HG02571 (cell line): ENCODE data around the gene PICK1.

ENCODE experiments used
- ATAC-seq: cut with Tn5 transposase; IDR thresholded peaks from one replicate; pipeline ENCODE4 v1.9.1; 2021; ENCODE audit warnings: mild to moderate bottlenecking, moderate library complexity; ENCODE audit not compliant: unreplicated experiment

Gene PICK1

DNA sequence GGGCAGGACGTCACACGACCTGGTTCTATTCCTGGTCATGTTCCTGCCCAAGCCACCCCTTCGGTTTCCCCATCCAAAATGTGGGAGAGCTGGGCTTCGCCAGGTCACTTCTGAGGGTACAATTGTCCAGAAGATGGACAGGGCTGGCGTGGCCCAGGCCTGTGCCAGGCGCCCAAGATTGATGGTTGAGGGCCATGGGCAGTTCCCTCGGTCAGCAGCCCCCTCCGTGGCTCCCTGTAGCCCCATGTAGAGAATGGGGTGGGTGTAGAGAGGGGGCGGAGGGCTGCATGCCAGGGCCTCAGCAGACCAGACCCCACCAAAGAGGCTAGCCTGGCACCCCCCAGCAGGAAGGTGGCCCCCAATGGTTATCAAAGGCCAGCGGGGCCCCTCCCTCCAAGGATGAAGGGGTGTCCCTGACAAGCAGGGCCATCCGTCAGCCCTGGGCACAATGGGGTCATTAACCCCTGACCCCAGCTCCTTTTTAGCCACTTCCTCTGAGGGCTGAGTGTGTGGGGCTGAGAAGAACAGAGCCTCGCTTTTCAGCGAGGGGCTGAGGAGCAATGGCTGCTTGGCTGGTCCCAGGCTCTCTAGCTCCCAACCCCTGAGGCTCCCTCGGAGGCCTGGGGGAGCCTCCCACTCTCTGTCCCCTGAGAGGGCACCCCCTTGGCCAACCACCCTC lies 11.0 kb upstream of the PICK1 start:
- ATAC-seq: no peak

DNA sequence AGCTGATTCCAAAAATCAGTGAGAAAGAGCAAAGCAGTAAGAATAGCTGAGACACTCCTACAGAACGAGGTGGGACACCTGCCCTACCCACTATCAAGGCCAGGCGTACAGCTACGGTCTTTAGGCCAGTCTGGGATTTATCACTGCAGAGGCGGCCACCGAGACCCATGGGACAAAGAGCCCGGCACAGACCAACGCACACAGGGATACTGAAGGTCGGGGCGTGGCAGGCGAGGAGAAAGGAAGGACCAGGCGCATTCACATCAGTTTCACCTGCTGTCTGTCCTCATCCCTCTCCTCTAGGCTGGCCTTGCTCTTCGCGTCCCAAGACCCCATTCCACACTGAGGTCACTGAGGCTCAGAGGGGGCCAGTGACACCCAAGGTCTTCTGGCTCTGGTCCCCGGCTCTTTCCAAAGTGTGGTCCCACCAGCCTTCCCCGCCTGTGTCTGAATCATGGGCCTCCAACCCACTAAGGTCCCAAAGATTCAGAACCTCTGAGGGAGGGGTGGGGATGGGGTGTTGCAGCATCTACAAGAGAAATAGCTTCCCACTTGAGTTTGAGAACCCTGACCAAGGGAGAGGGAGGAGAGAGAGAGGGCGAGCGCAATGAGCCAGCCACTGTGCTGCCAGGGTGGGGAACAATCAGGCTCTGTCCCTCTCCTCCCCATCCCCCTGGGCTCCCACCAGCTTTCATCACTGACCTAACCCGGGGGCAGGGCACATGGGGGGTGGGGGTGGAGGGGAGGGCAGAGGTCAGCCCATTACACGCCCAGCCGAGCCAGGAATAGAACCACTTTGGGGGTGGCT lies 7.2 kb upstream of the PICK1 start:
- ATAC-seq: no peak

DNA sequence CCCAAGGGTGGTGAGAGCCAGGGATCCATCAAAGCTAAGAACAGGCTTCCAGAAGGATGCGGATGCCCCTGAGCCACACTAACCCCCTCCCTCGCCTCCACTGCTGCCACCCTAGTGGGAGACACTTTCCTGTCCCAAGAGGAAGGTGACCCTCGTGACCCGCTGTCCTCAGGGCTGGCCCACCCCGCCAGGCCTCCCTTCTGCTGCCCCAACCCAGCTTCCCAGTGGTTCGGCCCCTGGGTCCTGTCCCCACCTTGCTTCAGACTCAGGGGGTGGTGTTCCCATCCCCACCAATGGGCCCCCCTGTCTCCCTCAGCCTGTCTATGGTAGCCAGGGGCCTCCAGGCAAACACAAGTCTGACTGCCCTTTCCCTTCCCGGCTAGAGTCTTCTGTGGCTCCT lies 6.5 kb upstream of the PICK1 start:
- ATAC-seq: no peak

DNA sequence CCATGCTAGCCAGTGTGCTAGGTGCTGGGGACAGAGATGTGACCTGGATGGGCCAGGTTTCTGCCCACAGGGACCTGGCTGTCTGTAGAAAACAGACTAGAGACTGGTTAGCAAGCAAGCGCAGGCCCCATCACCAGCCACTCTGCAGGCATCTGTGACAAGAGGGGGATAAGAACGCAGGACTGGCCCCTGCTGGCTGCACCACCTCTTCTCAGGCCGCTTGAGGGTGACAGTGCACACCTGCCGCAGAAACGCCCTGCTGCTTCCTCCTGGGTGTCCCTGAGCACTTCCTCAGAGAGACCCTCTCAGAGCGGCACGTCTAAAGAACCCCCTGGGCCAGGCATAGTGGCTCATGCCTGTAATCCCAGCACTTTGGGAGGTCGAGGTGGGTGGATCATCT lies 5.9 kb upstream of the PICK1 start:
- no peak for ATAC-seq

DNA sequence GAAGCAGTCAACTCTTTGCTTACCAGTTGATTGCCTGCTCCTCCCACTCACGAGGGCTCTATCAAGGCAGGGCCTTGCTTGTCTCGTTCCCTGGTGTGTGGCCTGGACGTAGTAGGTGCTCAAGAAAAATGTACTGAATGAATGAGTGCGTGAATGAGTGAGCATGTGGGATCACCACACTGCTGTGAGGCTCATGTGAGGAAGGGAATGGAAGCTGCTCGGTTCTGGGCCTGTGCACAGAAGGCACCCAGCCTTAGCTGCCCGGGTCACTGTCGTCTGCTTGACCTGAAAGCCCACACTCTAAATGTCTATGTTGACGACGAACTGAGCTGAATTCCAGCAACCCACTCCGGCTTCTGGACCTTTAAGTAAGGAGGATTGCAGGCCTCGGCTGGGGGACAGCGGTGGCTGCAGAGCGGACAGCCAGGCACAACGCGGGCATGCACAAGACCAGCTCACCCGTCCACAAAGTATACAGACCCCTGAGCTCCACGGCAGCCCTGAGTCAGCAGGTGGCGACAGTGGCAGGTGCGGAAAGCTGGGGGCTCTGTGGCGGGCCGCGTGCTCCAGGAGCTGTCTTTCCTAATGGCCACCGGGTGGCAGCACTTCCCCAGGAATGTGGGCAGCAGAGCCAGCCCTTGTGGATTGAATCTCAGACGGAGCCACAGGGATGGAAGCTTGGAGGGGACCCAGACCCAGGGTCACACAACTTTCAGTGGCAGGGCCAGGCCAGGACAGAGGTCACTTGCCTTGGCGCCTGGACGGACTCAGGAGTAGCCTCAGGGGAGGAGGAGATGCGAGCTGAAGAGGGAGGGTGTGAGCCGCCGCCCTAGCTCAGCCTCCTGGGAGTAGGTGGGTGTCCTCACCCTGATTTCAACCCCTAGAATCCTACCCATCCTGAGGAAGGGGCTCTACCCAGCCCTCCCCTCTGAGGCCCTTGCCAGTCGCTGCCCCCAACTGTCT lies 5.0 kb upstream of the PICK1 start:
- ATAC-seq: no peak

DNA sequence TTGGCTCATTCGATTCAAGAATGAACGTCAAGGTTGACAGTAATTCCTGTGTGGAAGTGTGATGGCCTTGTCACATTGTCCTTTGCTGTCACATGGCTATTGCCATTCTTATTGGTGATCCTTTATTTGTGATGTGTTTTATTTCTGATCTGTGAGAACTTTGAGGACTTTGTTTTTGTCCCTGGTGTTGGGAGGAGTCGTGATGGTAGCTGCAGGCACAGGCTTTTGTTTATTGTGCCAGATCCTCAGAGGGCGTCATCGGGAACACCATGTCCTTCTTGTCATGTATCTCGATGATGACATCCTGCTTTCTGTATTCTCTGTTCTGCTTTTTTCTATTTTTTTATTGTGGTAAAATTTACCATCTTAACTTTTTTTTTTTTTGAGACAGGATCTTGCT lies 5.6 kb downstream of the PICK1 start:
- ATAC-seq: no peak

DNA sequence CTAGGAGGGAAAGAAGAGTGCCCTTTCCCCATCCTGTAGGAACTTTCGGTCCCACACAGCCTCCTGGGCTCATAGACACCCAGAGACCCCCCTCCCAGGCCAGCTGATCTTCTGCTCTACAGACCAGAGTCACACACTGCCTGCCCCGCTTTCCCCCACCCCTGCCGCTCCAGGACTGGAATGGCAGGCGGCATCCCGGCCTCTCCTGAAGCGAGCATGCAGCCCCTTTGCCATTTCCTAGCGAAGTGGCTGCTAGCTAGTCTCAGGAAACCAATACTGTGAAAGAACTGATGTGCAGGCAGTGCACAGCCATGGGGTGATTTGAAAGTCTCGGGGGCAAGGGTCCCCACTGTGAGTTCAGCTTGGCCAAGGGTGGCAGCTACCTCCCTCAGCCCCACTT lies 8.3 kb downstream of the PICK1 start:
- no peak for ATAC-seq

DNA sequence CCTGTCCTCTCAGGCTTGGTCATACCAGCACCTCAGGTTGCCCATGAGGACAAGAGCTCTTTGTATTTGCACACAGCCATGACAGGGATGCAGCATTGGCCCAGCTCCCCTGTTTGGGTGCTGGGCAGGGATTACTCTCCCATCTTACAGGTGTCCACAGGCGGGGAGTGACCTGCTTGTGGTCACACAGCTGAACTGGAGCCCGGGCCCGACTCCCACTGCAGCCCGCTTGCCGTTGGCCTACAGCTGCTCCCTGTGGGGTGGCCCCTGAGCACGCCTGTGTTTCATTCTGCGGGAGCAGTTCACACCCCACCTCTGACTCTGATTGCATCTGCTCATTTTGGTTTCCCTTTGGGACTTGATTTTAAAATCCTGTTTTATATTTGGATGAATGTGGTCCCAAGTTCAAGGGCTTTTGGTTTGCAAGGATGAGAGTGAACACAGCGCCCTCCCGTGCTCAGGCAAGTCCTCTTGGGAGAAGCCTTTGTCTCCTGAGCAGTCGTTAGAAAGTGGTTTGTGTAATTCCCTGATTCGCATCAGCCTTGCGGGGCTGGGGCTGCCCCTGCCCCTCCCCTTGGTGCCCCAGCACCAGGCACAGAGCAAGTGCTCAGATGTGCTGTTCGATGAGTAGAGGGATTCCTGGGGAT lies 9.3 kb downstream of the PICK1 start:
- ATAC-seq: no peak

DNA sequence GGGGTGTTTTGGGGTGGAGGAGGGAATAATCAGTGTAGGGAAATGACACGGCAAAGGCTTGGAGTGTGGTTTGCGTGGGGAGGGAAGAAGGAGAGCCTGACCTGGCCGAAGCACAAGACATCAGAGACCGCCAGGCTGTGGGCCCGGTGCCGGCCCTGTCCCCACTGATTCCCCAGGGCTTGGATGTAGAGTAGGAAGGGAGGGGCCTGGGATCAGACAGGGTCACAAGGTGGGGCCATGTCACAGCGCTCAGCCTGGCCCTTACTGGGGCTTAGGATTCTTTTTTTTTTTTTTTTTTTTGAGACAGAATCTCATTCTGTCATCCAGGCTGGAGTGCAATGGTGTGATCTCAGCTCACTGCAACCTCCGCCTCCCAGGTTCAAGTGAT lies 9.8 kb downstream of the PICK1 start:
- ATAC-seq: no peak

DNA sequence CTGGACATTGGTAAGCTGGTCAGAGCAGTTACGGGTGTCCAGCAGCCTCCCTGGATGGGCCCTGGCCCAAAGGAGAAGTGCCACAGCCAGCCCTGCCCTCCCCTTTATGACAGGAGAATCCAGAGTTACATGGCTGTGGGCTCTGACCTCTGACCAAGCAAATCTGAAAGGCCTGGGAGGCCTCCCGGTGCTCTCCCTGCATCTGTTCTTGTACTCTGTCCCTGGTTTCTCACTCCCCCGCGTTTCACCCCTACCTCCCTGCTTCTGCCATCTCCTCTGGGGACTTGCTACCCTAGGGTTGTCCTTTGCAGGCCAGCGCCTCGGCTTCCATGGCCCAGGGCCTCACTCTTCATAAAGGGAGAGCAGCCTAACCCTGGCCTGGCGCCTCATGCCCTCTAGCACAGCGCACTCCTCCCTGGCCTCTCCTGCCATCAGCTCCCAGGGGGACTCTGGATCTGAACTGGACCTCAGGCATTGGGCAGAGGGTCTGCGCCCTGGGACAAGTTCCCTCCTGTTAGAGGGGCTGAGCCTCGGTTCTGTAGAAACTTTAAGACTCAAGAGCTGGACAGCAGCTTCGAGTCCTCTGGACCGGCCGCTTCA lies 10.7 kb downstream of the PICK1 start:
- no peak for ATAC-seq

DNA sequence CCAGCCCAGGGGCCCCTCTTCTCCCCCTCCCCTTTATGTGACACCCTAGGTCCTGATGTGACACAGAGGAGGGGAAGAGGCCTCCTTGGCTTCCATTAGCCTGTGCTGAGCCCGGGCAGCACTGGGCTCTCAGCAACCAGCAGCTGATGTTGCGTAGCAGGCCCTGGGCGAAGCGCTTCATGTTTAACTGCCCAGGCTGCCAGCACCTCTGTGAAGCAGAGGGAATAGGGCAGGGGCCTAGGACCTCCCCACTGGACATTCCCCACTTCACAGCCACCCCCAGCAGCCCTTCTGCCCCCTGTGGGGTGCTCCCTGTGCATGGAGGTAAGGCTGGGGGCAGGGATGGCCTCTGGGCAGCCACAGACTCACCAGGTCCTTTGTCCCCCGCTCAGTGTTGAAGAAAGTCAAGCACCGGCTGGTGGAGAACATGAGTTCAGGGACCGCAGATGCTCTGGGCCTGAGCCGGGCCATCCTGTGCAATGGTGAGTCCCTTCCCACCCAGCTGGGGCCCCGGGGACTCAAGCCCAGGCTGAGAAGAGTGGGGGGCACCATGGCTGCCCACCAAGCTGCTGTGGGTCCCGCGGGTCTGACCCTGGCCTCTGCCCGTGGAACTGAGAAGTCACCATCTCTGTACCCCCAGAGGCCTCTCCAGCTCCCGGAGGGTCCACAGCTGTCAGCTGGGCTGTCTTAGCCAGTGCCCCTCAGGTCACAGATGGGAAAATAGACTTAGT lies 11.6 kb downstream of the PICK1 start:
- no peak for ATAC-seq

DNA sequence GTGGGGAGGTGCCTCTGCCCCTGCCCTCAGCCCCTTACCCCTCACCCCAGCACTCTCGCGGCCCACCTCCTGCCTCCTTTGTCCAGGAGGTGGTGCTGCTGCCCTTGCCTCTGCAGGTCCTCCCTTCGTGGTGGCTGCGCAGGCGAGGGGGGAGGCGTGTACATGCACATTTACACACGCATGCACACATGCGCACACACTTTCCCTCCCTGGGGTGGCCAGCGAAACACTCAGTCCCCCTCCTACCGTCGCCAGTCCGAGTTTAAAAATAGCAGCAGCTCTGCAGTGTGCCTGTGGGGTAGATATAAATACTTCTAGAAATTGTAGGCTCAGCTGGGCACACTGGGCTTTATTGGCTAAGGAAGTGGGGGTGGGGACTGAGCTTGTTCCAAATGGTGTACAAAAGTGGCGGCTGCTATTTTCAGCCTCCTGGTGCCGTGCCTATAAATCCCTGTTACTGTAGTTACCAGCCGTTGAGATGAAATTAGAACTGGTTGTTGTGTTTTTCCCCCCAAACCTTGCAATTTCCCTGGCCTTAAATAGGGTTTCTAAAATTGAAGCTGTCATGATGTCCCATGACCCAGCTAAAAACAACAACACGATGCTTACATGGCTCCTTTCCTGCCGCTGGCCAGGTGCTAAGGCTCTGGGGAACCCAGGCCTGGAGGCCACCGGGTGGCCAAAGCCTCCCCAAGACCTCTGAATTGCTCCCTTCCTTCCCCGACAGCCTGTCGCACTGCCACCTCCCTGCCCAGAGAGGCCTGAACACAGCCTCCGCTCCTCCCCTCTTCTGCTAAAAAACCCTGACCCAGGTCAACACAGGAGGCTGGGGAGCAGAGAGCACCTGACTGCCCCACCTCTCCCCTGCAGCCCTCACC lies 12.4 kb downstream of the PICK1 start:
- no peak for ATAC-seq

DNA sequence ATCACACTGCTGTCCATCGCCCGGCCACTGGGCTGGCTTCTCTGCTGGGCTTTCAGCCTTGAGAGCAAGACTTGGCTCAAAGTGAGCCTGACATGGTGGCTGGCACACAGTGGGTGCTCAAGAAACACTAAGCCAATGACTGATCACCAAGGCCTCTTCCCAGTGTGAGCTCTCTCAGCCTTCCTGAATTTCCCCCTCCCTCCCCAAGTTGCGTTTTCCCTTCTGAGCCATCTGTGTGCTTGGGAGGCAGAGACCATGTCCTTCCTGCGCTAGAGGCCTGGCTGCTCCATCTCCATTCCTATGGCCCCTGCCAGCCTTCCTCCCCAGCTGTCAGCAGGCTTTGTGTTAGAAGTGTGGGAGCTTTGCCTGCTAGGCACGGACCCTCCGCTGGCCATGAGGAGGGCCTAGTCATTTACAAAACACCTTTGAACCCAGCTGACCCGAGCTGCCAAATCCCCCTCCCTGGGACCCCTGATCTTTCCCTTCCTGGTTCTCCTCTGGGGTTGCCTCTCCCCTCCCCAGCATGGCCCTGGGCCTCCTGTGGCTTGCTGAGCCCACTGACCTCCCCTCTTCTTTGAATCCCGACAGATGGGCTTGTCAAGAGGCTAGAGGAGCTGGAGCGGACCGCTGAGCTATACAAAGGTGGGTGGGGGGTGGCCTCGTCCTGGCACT lies 13.2 kb downstream of the PICK1 start:
- no peak for ATAC-seq

DNA sequence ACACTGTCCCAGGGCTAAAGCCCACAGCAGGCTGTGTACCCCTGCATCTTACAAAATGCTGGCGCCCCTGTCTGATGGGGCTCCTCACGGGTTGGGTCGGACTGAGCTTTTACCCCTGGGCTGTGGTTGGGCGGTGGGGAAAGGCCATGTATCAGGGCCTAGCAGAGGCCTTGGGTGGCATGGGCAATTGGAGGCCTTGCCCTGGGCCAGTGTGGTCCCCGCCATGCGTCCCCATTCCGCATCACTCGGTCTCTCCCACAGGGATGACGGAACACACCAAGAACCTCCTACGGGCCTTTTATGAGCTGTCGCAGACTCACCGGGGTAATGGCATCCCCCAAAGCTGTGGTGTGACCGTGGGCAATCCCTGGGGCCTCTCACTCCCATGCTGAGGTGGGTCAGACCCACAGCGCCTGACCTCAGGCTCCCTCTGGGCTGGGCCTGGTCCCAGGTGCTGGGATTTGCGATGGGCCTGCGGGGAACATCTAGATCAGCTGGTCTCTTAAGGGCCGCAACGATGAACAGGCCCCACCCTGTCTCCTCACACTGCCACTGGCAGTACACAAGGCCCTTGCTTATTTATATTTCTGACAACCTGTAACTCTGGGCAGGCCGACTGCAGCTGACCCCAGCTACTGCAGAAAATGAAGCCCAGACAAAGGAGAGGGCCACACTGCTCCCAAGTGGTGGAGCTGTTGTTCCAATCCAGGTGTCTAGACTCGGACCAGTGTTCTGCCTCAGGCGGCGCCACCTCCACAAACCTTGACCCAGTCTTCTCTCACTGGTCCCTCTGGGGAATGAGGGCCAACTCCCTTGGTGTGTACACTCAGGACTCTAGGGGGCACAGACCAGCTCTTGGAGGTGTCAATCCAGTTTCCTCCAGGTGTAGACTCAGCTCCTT lies 14.5 kb downstream of the PICK1 start:
- no peak for ATAC-seq

DNA sequence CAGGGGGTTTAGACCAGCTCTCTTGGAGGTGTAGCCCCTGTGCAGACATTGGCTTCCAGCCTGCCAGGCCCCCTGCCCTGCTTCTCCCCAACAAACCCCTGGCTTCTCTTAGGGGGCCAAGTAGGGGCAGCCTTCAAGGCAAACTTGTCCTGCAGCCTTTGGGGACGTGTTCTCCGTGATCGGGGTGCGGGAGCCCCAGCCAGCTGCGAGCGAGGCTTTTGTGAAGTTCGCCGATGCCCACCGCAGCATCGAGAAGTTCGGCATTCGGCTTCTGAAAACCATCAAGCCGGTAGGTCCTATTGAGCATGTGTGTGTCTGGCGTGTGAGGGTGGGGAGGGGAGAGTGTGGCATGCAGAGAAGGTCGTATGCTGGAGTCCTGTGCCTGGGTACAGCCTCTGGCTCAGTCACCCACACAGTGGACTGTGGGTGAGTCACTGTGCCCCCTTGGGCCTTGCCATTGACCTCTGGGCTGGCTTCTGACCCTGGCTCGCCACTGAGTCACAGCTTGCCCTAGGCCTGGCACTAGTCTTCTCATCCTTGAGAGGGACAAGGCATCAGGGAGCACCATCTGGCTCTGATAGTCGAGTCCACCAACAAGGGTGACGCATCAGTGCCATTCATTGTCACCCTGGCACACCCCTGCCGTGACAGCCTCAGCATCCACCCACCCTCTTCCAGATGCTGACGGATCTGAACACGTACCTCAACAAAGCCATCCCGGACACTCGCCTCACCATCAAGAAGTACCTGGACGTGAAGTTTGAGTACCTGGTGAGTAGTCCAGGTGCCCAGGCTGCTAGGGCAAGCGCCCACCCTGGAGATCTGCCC lies 15.3 kb downstream of the PICK1 start:
- ATAC-seq: no peak
